HepG2 (cell line): Measurements from ENCODE around the gene HCFC1R1. TPM values are rescaled to one million over a fixed set of nuclear protein-coding genes. Genes with fewer than 3 reads are reported as not detected.
A peak's percentile ranks its signal among the peaks of the same experiment; 100 is the strongest.

Experiments used
- DNMT3B ChIP-seq: conservative IDR thresholded peaks from 2 replicates; pipeline ENCODE4 v1.6.1; 2016; ENCODE audit warnings: missing biosample characterization, control low read depth
- HNRNPL ChIP-seq: fragments of 200-400 bp; formaldehyde crosslinking; IDR thresholded peaks from 2 replicates; pipeline ENCODE4 v1.6.1; 2017; ENCODE audit warnings: mild to moderate bottlenecking, low read depth, low read length
- KMT2B ChIP-seq: IDR thresholded peaks from 2 replicates; pipeline ENCODE4 v1.6.1; 2016; ENCODE audit warnings: missing genetic modification reagents, missing compliant biosample characterization
- LCORL ChIP-seq, 2 experiments: fragments of 450-650 bp in 1 of 2; sonication (generic) in 1 of 2; formaldehyde crosslinking in 1 of 2; IDR thresholded peaks; 2 replicates each; pipeline versions ENCODE4 v1.5.0 to v1.6.1; 2017 to 2020; ENCODE audit warnings: antibody characterized with exemption in 1 of 2, missing genetic modification reagents in 1 of 2
- MAZ ChIP-seq, 2 experiments: sonication (generic) in 1 of 2; formaldehyde crosslinking in 1 of 2; IDR thresholded peaks; 2 replicates each; pipeline versions ENCODE4 v1.5.0 to v1.6.1; 2012 to 2020; ENCODE audit warnings: low read depth in 2 of 2, mild to moderate bottlenecking in 2 of 2, borderline replicate concordance in 1 of 2, improper control_type of control experiment in 1 of 2, low read length in 1 of 2, missing genetic modification reagents in 1 of 2, moderate library complexity in 1 of 2
- NR2F6 ChIP-seq, 2 experiments: IDR thresholded peaks; 2 replicates each; pipeline ENCODE4 v1.6.1; 2016; ENCODE audit warnings: antibody characterized with exemption in 1 of 2, mild to moderate bottlenecking in 1 of 2
- RCOR2 ChIP-seq: IDR thresholded peaks from 2 replicates; pipeline ENCODE4 v1.6.1; 2016; ENCODE audit warnings: missing biosample characterization, missing genetic modification reagents
- SALL1 ChIP-seq: sonication (generic); formaldehyde crosslinking; IDR thresholded peaks from 2 replicates; pipeline ENCODE4 v1.8.0; 2022; ENCODE audit warnings: mild to moderate bottlenecking, missing genetic modification reagents
- SAP130 ChIP-seq: IDR thresholded peaks from 2 replicates; pipeline ENCODE4 v1.6.1; 2016; ENCODE audit warnings: low read depth
- SIN3A ChIP-seq: IDR thresholded peaks from 2 replicates; pipeline ENCODE4 v1.6.1; 2011; ENCODE audit warnings: low read depth, mild to moderate bottlenecking, control low read depth, low read length, borderline replicate concordance
- SMAD3 ChIP-seq: sonication (generic); formaldehyde crosslinking; IDR thresholded peaks from 2 replicates; pipeline ENCODE4 v1.4.0; 2020; ENCODE audit warnings: missing genetic modification reagents
- TARDBP ChIP-seq: sonication (generic); formaldehyde crosslinking; IDR thresholded peaks from 2 replicates; pipeline ENCODE4 v1.8.0; 2022; ENCODE audit warnings: mild to moderate bottlenecking, missing genetic modification reagents
- ZBTB38 ChIP-seq: sonication (generic); formaldehyde crosslinking; IDR thresholded peaks from 2 replicates; pipeline ENCODE4 v1.5.1; 2020; ENCODE audit warnings: mild to moderate bottlenecking, missing genetic modification reagents
- ZMYM4 ChIP-seq: sonication (generic); formaldehyde crosslinking; IDR thresholded peaks from 2 replicates; pipeline ENCODE4 v1.8.1; 2023; ENCODE audit warnings: mild to moderate bottlenecking, missing genetic modification reagents
- polyA plus RNA-seq, 8 experiments: library from polyadenylated mRNA; depleted of rRNA in 3 of 8; stranded (reverse) in 7 of 8; unstranded in 1 of 8; fragments of >200 nt; fragmentation: Illumina TruSeq in 4 of 8; extraction: Trizol in 4 of 8; gene quantifications; 2 replicates each; pipeline versions ENCODE4 v1.2.1 to v1.2.3, GENCODE V29; 2011 to 2016; ENCODE audit warnings: low read depth in 4 of 8, missing spikeins in 1 of 8, mixed read lengths in 1 of 8; ENCODE audit not compliant: insufficient read depth in 1 of 8
- total RNA-seq, 5 experiments: library from RNA; depleted of rRNA; stranded (reverse); fragments of >200 nt; fragmentation: Illumina TruSeq; extraction: Trizol; gene quantifications; 2 replicates each; pipeline ENCODE4 v1.2.3, GENCODE V29; 2016; ENCODE audit warnings: low read depth in 1 of 5
- TF ChIP-seq, protein P1 (sequence below): sonication (generic); formaldehyde crosslinking; IDR thresholded peaks from 2 replicates; pipeline ENCODE4 v1.4.0; 2020; ENCODE audit warnings: missing genetic modification reagents, borderline replicate concordance
- TF ChIP-seq, protein P2 (sequence below): sonication (generic); formaldehyde crosslinking; IDR thresholded peaks from 2 replicates; pipeline ENCODE4 v1.4.0; 2020; ENCODE audit warnings: missing genetic modification reagents, mild to moderate bottlenecking, borderline replicate concordance
- TF ChIP-seq, protein P3 (sequence below): IDR thresholded peaks from 2 replicates; pipeline ENCODE4 v1.6.1; 2016; ENCODE audit warnings: low read depth
- TF ChIP-seq, protein P4 (sequence below): sonication (generic); formaldehyde crosslinking; IDR thresholded peaks from 2 replicates; pipeline ENCODE4 v1.4.0; 2020; ENCODE audit warnings: missing genetic modification reagents
- TF ChIP-seq, protein P5 (sequence below): sonication (generic); formaldehyde crosslinking; IDR thresholded peaks from 2 replicates; pipeline ENCODE4 v1.5.1; 2020; ENCODE audit warnings: mild to moderate bottlenecking, missing genetic modification reagents, borderline replicate concordance

HCFC1R1 gene
- total and polyA plus RNA-seq, 2 of the 13 experiments (the other 11 are each of a cell fraction or from before 2014, with no cell fraction given), result 13.8 to 16.1 TPM

DNA sequence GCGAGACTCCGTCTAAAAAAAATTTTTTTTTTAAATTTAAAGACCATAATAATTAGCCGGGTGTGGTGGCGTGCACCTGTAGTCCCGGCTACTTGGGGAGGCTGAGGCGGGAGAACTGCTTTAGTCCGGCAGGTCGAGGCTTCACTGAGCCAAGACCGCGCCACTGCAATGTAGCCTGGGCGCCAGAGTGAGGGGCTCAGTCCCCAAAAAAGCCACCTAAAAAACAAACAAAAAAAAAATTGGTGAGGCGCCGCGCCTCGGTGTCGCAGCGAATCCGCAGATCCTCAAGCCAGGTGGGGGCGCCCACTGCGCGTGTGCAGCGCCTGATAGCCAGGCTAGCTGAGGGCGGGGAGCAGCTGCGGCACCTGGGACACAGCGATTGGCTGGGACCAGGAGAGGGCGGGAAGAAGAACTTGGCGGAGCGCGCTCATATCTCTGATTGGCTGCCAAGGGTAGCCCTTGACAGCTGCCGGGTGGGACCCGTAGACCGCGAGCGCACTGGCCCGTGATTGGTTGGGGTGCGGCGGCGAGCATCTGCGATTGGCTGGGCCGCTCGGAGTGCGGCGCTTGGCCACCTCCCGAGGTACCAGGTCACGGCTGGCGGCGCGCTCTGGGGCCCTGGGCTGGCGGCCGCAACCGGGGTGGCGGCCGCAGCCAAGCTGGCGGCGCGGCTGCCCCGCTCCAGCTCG, 20.0 kb downstream of the HCFC1R1 start (continued):
- TF ChIP-seq HNRNPL, result 0 out of 2 replicates have a peak, but pooled peaks have one; percentile 50
- peak; percentile 41; the same call in 1 of the 2 replicates for TF ChIP-seq RCOR2 (CRISPR knock-in tag)
- TF ChIP-seq DNMT3B (CRISPR knock-in tag), result no peak
- TF ChIP-seq ZMYM4 (CRISPR knock-in tag), result 0 out of 2 replicates have a peak, but pooled peaks have one; percentile 40
- TF ChIP-seq KMT2B (CRISPR knock-in tag), result peak; percentile 53; the same call in 1 of the 2 replicates
- peak; percentile 17; the same call in 1 of the 2 replicates for TF ChIP-seq NR2F6 (IDR thresholded peaks at IDR 0.05)
- peak; percentile 38; the same call in 1 of the 2 replicates for TF ChIP-seq NR2F6 (CRISPR knock-in tag; IDR thresholded peaks at IDR 0.05)
- TF ChIP-seq TARDBP (CRISPR knock-in tag), result 0 out of 2 replicates have a peak, but pooled peaks have one; percentile 48
- TF ChIP-seq SAP130 (CRISPR knock-in tag), result peak; percentile 88
- peak; percentile 75; the same call in 1 of the 2 replicates for TF ChIP-seq ZBTB38 (CRISPR knock-in tag)
- TF ChIP-seq SALL1 (CRISPR knock-in tag), result peak; percentile 83
- TF ChIP-seq, protein P1, sequence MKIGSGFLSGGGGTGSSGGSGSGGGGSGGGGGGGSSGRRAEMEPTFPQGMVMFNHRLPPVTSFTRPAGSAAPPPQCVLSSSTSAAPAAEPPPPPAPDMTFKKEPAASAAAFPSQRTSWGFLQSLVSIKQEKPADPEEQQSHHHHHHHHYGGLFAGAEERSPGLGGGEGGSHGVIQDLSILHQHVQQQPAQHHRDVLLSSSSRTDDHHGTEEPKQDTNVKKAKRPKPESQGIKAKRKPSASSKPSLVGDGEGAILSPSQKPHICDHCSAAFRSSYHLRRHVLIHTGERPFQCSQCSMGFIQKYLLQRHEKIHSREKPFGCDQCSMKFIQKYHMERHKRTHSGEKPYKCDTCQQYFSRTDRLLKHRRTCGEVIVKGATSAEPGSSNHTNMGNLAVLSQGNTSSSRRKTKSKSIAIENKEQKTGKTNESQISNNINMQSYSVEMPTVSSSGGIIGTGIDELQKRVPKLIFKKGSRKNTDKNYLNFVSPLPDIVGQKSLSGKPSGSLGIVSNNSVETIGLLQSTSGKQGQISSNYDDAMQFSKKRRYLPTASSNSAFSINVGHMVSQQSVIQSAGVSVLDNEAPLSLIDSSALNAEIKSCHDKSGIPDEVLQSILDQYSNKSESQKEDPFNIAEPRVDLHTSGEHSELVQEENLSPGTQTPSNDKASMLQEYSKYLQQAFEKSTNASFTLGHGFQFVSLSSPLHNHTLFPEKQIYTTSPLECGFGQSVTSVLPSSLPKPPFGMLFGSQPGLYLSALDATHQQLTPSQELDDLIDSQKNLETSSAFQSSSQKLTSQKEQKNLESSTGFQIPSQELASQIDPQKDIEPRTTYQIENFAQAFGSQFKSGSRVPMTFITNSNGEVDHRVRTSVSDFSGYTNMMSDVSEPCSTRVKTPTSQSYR (CRISPR knock-in tag), result no peak
- TF ChIP-seq SMAD3, result 0 out of 2 replicates have a peak, but pooled peaks have one; percentile 64
- peak; percentile 36; the same call in 1 of the 2 replicates for TF ChIP-seq MAZ (IDR thresholded peaks at IDR 0.05; ENCODE audit: borderline replicate concordance, low read depth, low read length)
- peak; percentile 85 for TF ChIP-seq MAZ (CRISPR knock-in tag; IDR thresholded peaks at IDR 0.05; ENCODE audit: low read depth)
- no peak for TF ChIP-seq LCORL (IDR thresholded peaks at IDR 0.05)
- peak; percentile 64; the same call in 1 of the 2 replicates for TF ChIP-seq LCORL (CRISPR knock-in tag; IDR thresholded peaks at IDR 0.05)
- TF ChIP-seq, protein P2, sequence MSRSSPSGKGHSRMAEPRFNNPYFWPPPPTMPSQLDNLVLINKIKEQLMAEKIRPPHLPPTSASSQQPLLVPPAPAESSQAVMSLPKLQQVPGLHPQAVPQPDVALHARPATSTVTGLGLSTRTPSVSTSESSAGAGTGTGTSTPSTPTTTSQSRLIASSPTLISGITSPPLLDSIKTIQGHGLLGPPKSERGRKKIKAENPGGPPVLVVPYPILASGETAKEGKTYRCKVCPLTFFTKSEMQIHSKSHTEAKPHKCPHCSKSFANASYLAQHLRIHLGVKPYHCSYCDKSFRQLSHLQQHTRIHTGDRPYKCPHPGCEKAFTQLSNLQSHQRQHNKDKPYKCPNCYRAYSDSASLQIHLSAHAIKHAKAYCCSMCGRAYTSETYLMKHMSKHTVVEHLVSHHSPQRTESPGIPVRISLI, result peak; percentile 95
- TF ChIP-seq SIN3A, result peak; percentile 76; the same call in 1 of the 2 replicates
- TF ChIP-seq, protein P3, sequence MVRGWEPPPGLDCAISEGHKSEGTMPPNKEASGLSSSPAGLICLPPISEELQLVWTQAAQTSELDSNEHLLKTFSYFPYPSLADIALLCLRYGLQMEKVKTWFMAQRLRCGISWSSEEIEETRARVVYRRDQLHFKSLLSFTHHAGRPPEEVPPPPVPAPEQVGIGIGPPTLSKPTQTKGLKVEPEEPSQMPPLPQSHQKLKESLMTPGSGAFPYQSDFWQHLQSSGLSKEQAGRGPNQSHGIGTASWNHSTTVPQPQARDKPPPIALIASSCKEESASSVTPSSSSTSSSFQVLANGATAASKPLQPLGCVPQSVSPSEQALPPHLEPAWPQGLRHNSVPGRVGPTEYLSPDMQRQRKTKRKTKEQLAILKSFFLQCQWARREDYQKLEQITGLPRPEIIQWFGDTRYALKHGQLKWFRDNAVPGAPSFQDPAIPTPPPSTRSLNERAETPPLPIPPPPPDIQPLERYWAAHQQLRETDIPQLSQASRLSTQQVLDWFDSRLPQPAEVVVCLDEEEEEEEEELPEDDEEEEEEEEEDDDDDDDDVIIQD (CRISPR knock-in tag), result 0 out of 2 replicates have a peak, but pooled peaks have one; percentile 26
- TF ChIP-seq, protein P4, sequence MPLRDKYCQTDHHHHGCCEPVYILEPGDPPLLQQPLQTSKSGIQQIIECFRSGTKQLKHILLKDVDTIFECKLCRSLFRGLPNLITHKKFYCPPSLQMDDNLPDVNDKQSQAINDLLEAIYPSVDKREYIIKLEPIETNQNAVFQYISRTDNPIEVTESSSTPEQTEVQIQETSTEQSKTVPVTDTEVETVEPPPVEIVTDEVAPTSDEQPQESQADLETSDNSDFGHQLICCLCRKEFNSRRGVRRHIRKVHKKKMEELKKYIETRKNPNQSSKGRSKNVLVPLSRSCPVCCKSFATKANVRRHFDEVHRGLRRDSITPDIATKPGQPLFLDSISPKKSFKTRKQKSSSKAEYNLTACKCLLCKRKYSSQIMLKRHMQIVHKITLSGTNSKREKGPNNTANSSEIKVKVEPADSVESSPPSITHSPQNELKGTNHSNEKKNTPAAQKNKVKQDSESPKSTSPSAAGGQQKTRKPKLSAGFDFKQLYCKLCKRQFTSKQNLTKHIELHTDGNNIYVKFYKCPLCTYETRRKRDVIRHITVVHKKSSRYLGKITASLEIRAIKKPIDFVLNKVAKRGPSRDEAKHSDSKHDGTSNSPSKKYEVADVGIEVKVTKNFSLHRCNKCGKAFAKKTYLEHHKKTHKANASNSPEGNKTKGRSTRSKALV, result peak; percentile 61; the same call in 1 of the 2 replicates
- TF ChIP-seq, protein P5, sequence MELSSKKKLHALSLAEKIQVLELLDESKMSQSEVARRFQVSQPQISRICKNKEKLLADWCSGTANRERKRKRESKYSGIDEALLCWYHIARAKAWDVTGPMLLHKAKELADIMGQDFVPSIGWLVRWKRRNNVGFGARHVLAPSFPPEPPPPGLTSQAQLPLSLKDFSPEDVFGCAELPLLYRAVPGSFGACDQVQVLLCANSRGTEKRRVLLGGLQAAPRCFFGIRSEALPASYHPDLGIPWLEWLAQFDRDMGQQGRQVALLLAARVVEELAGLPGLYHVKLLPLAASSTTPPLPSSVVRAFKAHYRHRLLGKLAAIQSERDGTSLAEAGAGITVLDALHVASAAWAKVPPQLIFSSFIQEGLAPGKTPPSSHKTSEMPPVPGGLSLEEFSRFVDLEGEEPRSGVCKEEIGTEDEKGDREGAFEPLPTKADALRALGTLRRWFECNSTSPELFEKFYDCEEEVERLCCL, result no peak
